ACC112 (cell line): Measurements from ENCODE around the gene PPARGC1A.

ENCODE experiments used
- H2AFZ ChIP-seq: fragments of 200-600 bp; sonication (generic); one replicate; pipeline ENCODE4 v1.6.0; 2017; ENCODE audit warnings: antibody characterized with exemption, low read length; ENCODE audit not compliant: unreplicated experiment
- H3K27ac ChIP-seq: fragments of 200-600 bp; sonication (generic); 2 replicates; pipeline ENCODE4 v1.5.1; 2014; ENCODE audit warnings: low read depth, mild to moderate bottlenecking, antibody characterized with exemption, low read length, moderate library complexity
- H3K27me3 ChIP-seq: fragments of 200-600 bp; sonication (generic); 2 replicates; pipeline ENCODE4 v1.6.1; 2014; ENCODE audit warnings: mild to moderate bottlenecking, antibody characterized with exemption, low read length, moderate library complexity, mixed read lengths; ENCODE audit not compliant: insufficient read depth
- H3K36me3 ChIP-seq: fragments of 200-600 bp; sonication (generic); 2 replicates; pipeline ENCODE4 v1.6.1; 2016; ENCODE audit warnings: mild to moderate bottlenecking, antibody characterized with exemption, low read length, moderate library complexity, mixed read lengths; ENCODE audit not compliant: insufficient read depth
- H3K4me1 ChIP-seq: fragments of 200-600 bp; sonication (generic); one replicate; pipeline ENCODE4 v1.6.1; 2016; ENCODE audit warnings: low read length, mixed read lengths; ENCODE audit not compliant: insufficient read depth, unreplicated experiment, control insufficient read depth
- H3K4me3 ChIP-seq: fragments of 200-600 bp; sonication (generic); 2 replicates; pipeline ENCODE4 v1.5.1; 2014; ENCODE audit warnings: mild to moderate bottlenecking, low read depth, low read length
- H3K79me2 ChIP-seq: fragments of 200-600 bp; sonication (generic); one replicate; pipeline ENCODE4 v1.6.0; 2016; ENCODE audit warnings: low read length; ENCODE audit not compliant: control insufficient read depth, unreplicated experiment, insufficient read depth

The PPARGC1A gene

DNA sequence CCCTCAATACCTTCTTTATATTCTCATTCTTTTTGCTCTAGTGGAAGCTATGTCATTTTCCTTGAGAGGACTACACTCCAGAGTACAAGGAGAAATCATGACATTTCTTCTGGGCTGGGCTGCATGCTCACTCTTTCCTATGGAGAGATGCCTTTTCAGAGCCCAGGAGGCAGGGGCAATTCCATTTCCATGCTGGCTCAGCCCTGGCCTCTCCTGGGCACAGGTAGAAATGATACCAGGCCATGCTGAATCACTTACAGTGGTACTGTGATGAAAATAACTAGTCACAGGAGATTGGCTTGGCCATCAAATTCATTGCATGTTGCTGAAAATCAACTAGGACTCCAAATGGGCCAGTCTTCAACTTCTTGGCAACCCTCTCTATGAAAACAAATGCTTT, 34.0 kb upstream of the PPARGC1A start:
- Histone ChIP-seq H3K79me2 (no peaks in the 10 kb centered on the region), H3K27me3 (0 out of 2 replicates have a peak, but pooled peaks cover 5% of the 10 kb centered on the region), H3K4me3 (no peak overlapping the region), H2AFZ (no peak overlapping the region), H3K27ac (no peak overlapping the region), H3K4me1 (no peaks in the 10 kb centered on the region), H3K36me3 (no peaks in the 10 kb centered on the region)

DNA sequence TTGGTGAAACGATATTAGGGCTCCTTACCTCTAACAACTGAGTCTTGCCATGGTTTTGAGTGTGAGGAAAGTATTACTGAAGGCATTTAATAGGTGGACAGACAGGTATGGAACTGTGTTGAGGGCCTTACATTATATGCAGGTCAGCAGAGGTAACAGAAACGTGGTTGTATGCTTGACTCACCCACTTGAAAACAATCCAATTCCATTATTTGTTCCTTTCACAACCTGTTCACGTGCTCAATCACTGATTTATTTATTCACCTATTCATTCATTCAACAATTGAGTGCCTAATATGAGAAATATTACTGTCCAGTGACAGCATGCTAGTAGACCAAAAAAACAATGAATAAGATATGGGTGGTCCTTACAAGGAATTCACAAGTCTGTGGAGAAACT, 33.3 kb upstream of the PPARGC1A start:
- Histone ChIP-seq H3K27ac (no peak overlapping the region), H3K27me3 (0 out of 2 replicates have a peak, but pooled peaks cover 5% of the 10 kb centered on the region), H2AFZ (no peak overlapping the region), H3K79me2 (no peaks in the 10 kb centered on the region), H3K36me3 (no peaks in the 10 kb centered on the region), H3K4me3 (no peak overlapping the region), H3K4me1 (no peaks in the 10 kb centered on the region)

DNA sequence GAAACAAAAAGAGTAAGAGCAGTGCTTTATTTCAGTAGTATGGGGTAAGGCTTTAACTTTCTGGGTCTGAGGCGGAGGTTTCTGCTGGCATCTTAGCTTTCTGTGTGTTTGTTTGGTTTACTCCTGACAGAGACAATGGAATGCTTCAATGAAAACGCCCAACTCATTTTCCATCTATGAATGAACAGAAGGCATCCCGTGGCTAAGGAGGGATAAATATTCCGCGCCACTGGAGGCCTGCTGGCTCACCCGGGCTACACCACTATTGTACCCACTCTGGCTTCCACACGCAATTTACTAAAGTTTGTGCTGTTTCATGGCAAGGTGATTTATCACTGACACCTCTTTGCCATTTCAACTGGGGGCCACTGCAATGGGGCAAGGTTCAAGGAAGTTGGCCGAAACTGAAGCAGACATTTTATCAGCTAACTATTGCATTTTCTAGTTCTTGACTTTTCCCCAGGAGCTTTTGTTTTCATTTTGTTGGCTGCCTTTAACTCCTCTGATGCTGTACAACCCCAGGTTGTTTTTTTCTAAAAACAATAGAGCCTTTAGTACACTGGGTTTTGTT, 32.8 kb upstream of the PPARGC1A start:
- 0 out of 2 replicates have a peak, but pooled peaks cover 5% of the 10 kb centered on the region for H3K27me3 ChIP-seq
- H3K36me3 ChIP-seq: no peaks in the 10 kb centered on the region
- no peaks in the 10 kb centered on the region for H3K79me2 ChIP-seq
- H3K27ac ChIP-seq: no peak overlapping the region
- H3K4me1 ChIP-seq: no peaks in the 10 kb centered on the region
- H3K4me3 ChIP-seq: no peak overlapping the region
- H2AFZ ChIP-seq: no peak overlapping the region

DNA sequence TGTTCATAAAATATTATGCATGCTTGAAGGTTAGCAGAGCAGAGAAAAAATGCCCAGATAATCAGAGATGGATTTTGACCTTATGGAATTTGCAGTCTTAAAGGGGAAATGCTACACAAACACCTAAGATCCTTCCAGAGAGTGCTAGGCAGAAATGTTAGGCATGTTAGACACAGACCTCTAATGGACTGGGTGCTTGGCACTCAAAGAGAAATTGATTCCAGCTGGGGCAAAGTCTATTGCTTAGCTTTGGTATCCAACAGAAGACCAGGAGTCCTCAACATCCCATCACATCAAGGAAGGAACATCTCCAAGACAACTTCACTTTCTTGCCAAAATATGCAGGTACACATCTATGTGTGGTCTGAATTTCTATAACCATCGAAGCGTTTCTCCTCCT, 32.2 kb upstream of the PPARGC1A start:
- Histone ChIP-seq H3K27ac (no peak overlapping the region), H2AFZ (no peak overlapping the region), H3K27me3 (0 out of 2 replicates have a peak, but pooled peaks cover 5% of the 10 kb centered on the region), H3K79me2 (no peaks in the 10 kb centered on the region), H3K4me1 (no peaks in the 10 kb centered on the region), H3K36me3 (no peaks in the 10 kb centered on the region), H3K4me3 (no peak overlapping the region)

DNA sequence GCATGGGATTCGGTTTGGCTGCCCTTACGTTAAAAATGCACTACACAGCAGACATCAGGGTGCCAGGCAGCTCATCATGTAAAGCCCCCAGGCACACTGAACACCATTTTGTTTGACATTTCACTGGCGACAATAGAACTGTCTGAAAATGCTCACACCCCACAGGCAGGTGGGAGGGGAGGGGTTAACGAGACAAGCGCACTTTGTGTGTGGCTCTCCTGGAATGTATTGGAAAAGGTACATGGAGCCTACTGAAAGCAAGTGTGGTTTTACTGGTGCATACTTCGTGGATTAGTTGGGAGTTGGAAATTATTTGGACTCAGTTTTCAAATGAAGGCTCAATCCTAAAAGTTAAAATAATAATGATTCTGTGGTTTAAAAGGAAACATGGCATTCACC, 31.6 kb upstream of the PPARGC1A start:
- no peak overlapping the region for H3K4me3 ChIP-seq
- H3K27me3 ChIP-seq: 0 out of 2 replicates have a peak, but pooled peaks cover 5% of the 10 kb centered on the region
- no peaks in the 10 kb centered on the region for H3K4me1 ChIP-seq
- H3K27ac ChIP-seq: no peak overlapping the region
- no peak overlapping the region for H2AFZ ChIP-seq
- H3K36me3 ChIP-seq: no peaks in the 10 kb centered on the region
- no peaks in the 10 kb centered on the region for H3K79me2 ChIP-seq

DNA sequence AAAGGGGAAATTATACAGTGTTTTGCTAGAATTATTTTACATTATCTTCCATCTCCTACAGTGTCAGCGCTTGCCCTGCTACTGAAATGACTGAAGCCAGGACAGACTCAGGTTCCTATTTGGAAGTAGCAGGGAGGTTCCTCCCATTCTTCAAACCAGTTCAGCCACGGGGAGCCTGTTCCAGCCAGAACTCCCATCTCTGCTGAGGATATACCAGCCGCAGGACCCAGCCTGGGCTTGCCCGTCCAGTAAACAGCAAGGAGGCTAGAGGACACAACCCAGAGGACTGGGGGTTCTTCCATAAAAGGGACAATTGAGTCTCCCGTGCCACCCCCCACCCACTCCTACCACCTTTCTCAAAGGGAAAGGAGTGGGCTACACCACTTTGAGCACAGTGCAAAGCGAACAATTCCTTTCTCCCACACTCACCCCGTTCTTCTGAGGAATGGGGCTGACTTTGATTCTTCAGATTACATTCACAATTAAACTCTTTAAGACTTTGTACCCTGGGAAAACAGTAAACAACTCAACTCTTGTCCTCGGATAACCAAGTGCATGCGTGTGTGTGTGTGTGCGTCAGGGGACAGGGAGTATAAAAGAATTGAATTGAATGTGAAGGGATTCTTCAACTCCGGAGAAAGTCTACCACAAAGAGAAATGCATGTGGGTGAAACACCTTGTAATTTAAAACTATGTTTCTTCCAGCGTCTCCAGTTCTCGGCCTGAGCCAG, 31.0 kb upstream of the PPARGC1A start:
- no peak overlapping the region for H3K4me3 ChIP-seq
- H2AFZ ChIP-seq: no peak overlapping the region
- no peak overlapping the region for H3K27ac ChIP-seq
- H3K79me2 ChIP-seq: no peaks in the 10 kb centered on the region
- 0 out of 2 replicates have a peak, but pooled peaks cover 5% of the 10 kb centered on the region for H3K27me3 ChIP-seq
- H3K4me1 ChIP-seq: no peaks in the 10 kb centered on the region
- H3K36me3 ChIP-seq: no peaks in the 10 kb centered on the region

DNA sequence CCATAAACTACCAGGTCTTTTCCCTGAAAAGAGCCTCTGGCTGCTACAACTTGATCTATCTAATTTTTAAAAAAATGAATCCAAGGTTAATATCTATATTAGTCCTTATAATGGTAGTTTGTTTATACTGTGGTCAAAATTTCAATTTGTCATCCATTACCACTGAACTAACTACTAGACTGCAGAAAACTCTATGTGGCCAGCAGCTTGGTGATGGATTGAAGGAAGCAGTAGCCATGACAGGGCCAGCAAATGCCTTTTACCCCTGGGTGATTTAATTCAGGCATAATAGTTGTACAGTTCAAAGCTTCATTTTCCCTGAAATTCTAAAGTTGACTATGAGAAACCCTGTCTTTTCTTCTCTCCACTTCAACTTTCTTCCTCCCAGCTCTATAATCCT, 30.4 kb upstream of the PPARGC1A start:
- Histone ChIP-seq H3K79me2 (no peaks in the 10 kb centered on the region), H3K36me3 (no peaks in the 10 kb centered on the region), H2AFZ (no peak overlapping the region), H3K27ac (no peak overlapping the region), H3K27me3 (0 out of 2 replicates have a peak, but pooled peaks cover 5% of the 10 kb centered on the region), H3K4me3 (no peak overlapping the region), H3K4me1 (no peaks in the 10 kb centered on the region)

DNA sequence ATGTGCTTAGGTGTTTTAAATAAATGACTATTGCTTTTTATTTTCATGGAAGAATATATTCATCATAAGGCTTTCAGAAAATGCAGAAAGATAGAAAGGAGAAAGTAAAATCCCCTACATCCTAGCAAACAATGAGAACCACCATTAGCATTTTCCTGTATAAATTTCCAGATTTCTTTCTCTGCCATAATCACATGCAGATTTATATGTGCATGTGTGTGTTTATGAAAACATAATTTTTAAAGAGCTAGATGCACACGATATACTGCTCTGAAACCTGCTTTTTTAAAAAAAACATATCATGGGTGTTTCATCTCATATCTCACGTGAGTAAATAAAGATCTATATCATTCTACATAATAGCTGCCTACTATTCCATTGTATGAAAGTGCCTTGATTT, 26.4 kb upstream of the PPARGC1A start:
- Histone ChIP-seq H3K79me2 (no peaks in the 10 kb centered on the region), H3K36me3 (no peaks in the 10 kb centered on the region), H2AFZ (no peak overlapping the region), H3K4me1 (no peaks in the 10 kb centered on the region), H3K4me3 (no peak overlapping the region), H3K27ac (no peak overlapping the region), H3K27me3 (no peaks in the 10 kb centered on the region)

DNA sequence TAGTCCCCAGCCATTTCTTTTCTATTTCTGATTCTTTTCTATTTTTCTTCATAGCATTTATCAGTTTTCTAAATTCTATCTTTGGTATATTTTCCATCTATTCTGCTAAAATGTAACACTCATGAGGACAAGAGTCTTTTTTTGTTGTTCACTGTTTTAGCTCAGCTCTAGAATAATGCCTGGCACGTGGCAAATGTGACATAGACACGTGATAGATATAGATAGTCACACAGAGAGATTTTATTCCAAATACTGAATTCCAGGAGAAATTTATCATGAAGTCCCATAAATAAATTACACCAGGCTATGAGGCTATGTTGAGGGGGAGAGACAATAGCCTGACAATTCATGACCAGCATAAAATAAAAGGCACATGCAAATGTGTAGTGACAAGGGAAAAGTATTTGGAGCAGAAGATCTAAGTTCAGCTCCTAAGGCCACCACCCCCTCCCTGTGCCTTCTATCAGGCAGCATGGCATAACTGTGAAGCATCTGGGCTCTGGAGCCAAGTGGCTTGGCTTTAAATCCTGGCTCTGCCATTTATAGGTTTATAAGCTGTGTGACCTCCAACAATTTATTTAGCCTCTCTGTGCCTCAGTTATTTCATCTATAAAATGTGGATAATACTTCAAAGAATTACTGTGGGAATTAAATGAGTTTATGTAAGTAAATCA, 25.7 kb upstream of the PPARGC1A start:
- Histone ChIP-seq H3K27ac (no peak overlapping the region), H3K4me1 (no peaks in the 10 kb centered on the region), H2AFZ (no peak overlapping the region), H3K36me3 (no peaks in the 10 kb centered on the region), H3K79me2 (no peaks in the 10 kb centered on the region), H3K27me3 (no peaks in the 10 kb centered on the region), H3K4me3 (no peak overlapping the region)

DNA sequence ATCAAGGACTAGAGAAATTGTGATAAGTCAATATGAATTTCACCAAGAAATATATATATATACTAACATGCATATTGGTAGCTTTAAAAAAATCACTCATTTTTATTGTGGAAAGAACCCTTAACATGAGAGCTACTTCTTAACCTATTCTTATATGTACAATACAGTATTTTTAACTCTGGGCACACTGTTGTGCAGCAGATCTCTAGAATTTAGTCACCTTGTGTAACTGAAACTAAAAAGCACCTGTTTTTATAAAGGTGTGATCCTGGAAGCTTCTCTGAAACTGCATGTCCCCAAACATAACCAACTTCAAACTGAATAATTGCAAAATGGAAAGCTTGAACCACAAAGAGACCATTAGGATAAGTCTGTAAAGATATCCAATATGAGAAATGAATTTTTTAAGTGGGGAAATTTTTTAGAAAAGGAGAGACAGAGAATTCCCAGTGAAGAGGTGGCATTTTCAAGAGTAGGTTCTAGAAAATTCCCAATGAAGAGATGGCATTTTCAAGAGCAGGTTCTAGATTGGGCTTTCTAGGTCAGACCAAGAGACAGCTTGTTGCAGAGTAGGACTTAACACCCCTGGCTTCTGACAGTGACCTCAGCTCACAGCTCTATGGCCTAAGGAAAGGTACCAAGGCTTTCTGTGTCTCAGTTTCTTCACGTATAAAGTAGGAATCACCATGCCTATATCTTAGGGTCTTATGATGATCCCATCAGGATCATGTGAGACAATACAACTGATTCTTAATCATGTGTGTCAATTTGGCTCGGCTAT, 22.0 kb upstream of the PPARGC1A start:
- H2AFZ ChIP-seq: no peak overlapping the region
- H3K36me3 ChIP-seq: no peaks in the 10 kb centered on the region
- H3K4me3 ChIP-seq: no peak overlapping the region
- no peaks in the 10 kb centered on the region for H3K79me2 ChIP-seq
- no peaks in the 10 kb centered on the region for H3K27me3 ChIP-seq
- no peak overlapping the region for H3K27ac ChIP-seq
- no peaks in the 10 kb centered on the region for H3K4me1 ChIP-seq
